Neutrophil (primary cell): Measurements from ENCODE around the gene TTN.

Experiments used
- H3K27ac ChIP-seq: fragments of 200-600 bp; sonication (generic); 2 replicates; pipeline ENCODE4 v1.5.1; 2016; ENCODE audit warnings: mild to moderate bottlenecking, moderate library complexity
- H3K27me3 ChIP-seq: fragments of 200-600 bp; sonication (generic); 2 replicates; pipeline ENCODE4 v1.6.0; 2016; ENCODE audit warnings: mild to moderate bottlenecking
- H3K36me3 ChIP-seq: fragments of 200-600 bp; sonication (generic); 2 replicates; pipeline ENCODE4 v1.5.1; 2017
- H3K4me1 ChIP-seq, 2 experiments: fragments of 200-600 bp in 1 of 2; sonication (generic) in 1 of 2; 1 replicate in 1 of 2; 2 replicates in 1 of 2; pipeline versions ENCODE4 v1.5.1 to v1.6.1; 2013 to 2016; ENCODE audit warnings: low read depth in 1 of 2, low read length in 1 of 2, mild to moderate bottlenecking in 1 of 2, moderate library complexity in 1 of 2; ENCODE audit not compliant: control insufficient read depth in 1 of 2, insufficient read depth in 1 of 2
- H3K4me3 ChIP-seq, 2 experiments: fragments of 200-600 bp in 1 of 2; sonication (generic) in 1 of 2; 1 replicate in 1 of 2; 2 replicates in 1 of 2; pipeline ENCODE4 v1.5.1; 2013 to 2016; ENCODE audit warnings: low read depth in 1 of 2, low read length in 1 of 2, mild to moderate bottlenecking in 1 of 2, moderate library complexity in 1 of 2
- H3K9me3 ChIP-seq: fragments of 200-600 bp; sonication (generic); 2 replicates; pipeline ENCODE4 v1.5.1; 2016
- CTCF ChIP-seq: fragments of 200-600 bp; sonication (generic); IDR thresholded peaks from 2 replicates; pipeline ENCODE4 v1.5.1; 2016; ENCODE audit warnings: antibody characterized with exemption

The TTN gene

DNA sequence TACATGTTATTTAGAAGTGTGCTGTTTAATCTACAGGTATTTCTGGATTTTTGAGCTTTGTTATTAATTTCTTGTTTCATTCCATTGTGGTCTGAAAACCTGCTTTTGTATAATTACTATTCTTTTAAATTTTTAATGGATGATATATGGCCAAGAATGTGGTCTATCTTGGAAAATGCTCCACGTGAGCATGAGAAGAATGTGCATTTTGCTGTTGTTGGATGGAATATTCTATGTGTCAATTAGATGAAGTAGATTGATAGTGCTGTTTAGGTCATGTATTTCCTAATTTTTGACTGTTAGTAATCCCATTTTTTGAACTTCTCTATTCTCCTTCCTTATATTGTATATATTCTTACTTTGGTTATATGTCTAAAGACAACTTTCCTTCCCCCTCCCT lies 19.9 kb upstream of the TTN start:
- Histone ChIP-seq H3K4me1 (no peaks in the 10 kb centered on the region), H3K27ac (no peak overlapping the region), H3K36me3 (no peaks in the 10 kb centered on the region), H3K9me3 (no peaks in the 10 kb centered on the region), H3K27me3 (no peaks in the 10 kb centered on the region), H3K4me3 (no peak overlapping the region)
- TF ChIP-seq CTCF, result no peak

DNA sequence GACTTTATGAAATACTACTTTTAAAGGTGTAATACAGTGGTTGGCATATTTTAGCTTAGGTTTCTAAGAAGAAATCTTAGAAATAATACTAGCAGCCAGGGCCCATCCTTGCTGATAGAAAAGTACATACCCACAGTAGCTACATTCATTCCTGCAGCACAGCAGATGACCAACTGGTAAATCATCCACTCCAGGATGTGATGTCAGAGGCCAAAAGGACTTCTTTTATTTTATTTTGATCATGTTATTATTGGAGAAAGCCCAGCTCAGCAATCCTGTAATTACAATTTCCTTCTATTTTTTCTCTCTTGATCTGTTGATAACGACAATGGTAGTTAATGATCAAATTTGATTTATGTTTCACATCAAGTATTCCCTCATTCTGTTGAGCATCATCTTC lies 18.0 kb upstream of the TTN start:
- Histone ChIP-seq H3K36me3 (no peaks in the 10 kb centered on the region), H3K27me3 (no peaks in the 10 kb centered on the region), H3K9me3 (no peaks in the 10 kb centered on the region), H3K27ac (no peak overlapping the region), H3K4me1 (peaks cover 0 to under 1% of the 10 kb centered on the region in 2 experiments), H3K4me3 (no peak overlapping the region)
- TF ChIP-seq CTCF, result no peak

DNA sequence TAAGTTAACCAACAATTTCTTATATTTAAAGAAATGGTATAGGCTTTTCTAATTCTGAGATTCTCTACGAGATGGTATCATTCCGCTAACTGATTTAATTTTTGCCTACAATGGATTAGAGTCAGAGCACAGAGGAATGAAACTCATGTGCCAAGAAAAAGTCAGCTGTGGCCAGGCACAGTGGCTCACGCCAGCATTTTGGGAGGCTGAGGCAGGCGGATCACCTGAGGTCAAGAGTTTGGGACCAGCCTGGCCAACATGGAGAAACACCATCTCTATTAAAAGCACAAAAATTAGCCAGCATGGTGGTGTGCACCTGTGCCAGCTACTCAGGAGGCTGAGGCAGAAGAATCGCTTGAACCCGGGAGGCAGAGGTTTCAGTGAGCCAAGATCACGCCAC lies 17.0 kb upstream of the TTN start:
- Histone ChIP-seq H3K27me3 (no peaks in the 10 kb centered on the region), H3K36me3 (no peaks in the 10 kb centered on the region), H3K4me3 (no peak overlapping the region), H3K9me3 (no peaks in the 10 kb centered on the region), H3K4me1 (peaks cover 0 to 8% of the 10 kb centered on the region in 2 experiments), H3K27ac (no peak overlapping the region)
- no peak for TF ChIP-seq CTCF

DNA sequence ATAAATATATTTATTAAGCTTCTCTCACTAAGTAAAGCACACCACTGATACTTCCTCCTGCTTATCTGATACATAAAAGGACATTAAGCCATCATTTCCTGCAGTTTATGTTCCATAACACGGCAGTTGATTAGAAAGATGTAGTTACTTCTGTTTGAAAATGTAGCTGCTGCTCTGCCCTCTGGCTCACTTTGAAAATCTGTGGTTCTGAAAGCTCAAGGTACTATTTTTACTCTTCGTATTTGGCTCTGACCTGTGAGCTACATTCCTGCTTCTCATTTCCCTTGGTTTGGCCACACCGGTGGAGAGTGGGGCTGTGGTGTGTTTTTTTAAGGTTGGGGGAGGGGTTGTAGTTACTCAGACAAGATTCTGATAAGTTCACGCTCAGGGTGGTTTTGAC lies 12.8 kb upstream of the TTN start:
- TF ChIP-seq CTCF, result no peak
- H3K36me3 ChIP-seq, result no peaks in the 10 kb centered on the region
- H3K27ac ChIP-seq, result no peak overlapping the region
- no peak overlapping the region for H3K4me3 ChIP-seq
- H3K9me3 ChIP-seq, result no peaks in the 10 kb centered on the region
- no peaks in the 10 kb centered on the region for H3K27me3 ChIP-seq
- H3K4me1 ChIP-seq, result peaks cover 0 to 8% of the 10 kb centered on the region in 2 experiments

GRCh38 chr2:178819147-178819875 lies 12.1 kb upstream of the TTN start:
- no peak overlapping the region for H3K27ac ChIP-seq
- no peaks in the 10 kb centered on the region for H3K9me3 ChIP-seq
- no peaks in the 10 kb centered on the region for H3K36me3 ChIP-seq
- no peaks in the 10 kb centered on the region for H3K27me3 ChIP-seq
- no peak overlapping the region for H3K4me3 ChIP-seq
- H3K4me1 ChIP-seq, result peaks cover 0 to 8% of the 10 kb centered on the region in 2 experiments
- no peak for TF ChIP-seq CTCF
